Cardiac muscle cell (in vitro differentiated cells and primary cell): Measurements from ENCODE around the gene DDX28. TPM values are rescaled to one million over a fixed set of nuclear protein-coding genes. Genes with fewer than 3 reads are reported as not detected.
"Not testable (repeated sequence)": the region's sequence is repeated elsewhere in the genome, so short reads cannot be mapped to it uniquely, and the experiment has no call there.

Experiments
- DNase-seq, 2 donors: peaks; one replicate each; pipeline versions ENCODE4 v3.0.0 to v3.0.0-alpha.2; 2010 to 2017; ENCODE audit warnings: low read depth in 1 of 2, low spot score in 1 of 2
- H3K27ac ChIP-seq: fragments of 200-600 bp; sonication (generic); 2 replicates; pipeline ENCODE4 v1.5.1; 2016
- H3K27me3 ChIP-seq: fragments of 200-600 bp; sonication (generic); 2 replicates; pipeline ENCODE4 v1.6.0; 2016; ENCODE audit warnings: control low read depth
- H3K36me3 ChIP-seq: fragments of 200-600 bp; sonication (generic); 2 replicates; pipeline ENCODE4 v1.5.1; 2016; ENCODE audit warnings: control low read depth
- H3K4me1 ChIP-seq: fragments of 200-600 bp; sonication (generic); 2 replicates; pipeline ENCODE4 v1.8.1; 2017; ENCODE audit warnings: low read depth, mild to moderate bottlenecking, mixed run types
- H3K4me3 ChIP-seq: fragments of 200-600 bp; sonication (generic); 2 replicates; pipeline ENCODE4 v1.5.1; 2016; ENCODE audit warnings: mild to moderate bottlenecking
- H3K9me3 ChIP-seq: fragments of 200-600 bp; sonication (generic); 2 replicates; pipeline ENCODE4 v1.5.1; 2017; ENCODE audit warnings: low read depth, mild to moderate bottlenecking, control low read depth
- polyA plus RNA-seq: library from polyadenylated mRNA; unstranded; fragments of >200 nt; fragmentation: Nextera tagmentation; extraction: Ambion mirVana; gene quantifications from 2 replicates; pipeline ENCODE4 v1.2.1, GENCODE V29; 2016
- total RNA-seq: library from RNA; depleted of rRNA; stranded (reverse); fragments of >200 nt; gene quantifications from 2 replicates; pipeline ENCODE4 v1.2.3, GENCODE V29; 2016
- TF ChIP-seq, protein P1 (sequence below): IDR thresholded peaks from 2 replicates; pipeline ENCODE4 v1.5.1; 2012; ENCODE audit warnings: low read depth, mild to moderate bottlenecking, low read length

DDX28 gene
- total and polyA plus RNA-seq, 2 experiments from 2014 or later: 15.3 to 20.1 TPM

GRCh38 chr16:67996666-67997065, 26.4 kb downstream of the DDX28 start:
- Histone ChIP-seq H3K9me3 (no peaks in the 10 kb centered on the region), H3K4me3 (no peak overlapping the region), H3K36me3 (no peaks in the 10 kb centered on the region), H3K4me1 (no peaks in the 10 kb centered on the region), H3K27me3 (peaks cover 9% of the 10 kb centered on the region), H3K27ac (no peak overlapping the region)
- TF ChIP-seq, protein P1, sequence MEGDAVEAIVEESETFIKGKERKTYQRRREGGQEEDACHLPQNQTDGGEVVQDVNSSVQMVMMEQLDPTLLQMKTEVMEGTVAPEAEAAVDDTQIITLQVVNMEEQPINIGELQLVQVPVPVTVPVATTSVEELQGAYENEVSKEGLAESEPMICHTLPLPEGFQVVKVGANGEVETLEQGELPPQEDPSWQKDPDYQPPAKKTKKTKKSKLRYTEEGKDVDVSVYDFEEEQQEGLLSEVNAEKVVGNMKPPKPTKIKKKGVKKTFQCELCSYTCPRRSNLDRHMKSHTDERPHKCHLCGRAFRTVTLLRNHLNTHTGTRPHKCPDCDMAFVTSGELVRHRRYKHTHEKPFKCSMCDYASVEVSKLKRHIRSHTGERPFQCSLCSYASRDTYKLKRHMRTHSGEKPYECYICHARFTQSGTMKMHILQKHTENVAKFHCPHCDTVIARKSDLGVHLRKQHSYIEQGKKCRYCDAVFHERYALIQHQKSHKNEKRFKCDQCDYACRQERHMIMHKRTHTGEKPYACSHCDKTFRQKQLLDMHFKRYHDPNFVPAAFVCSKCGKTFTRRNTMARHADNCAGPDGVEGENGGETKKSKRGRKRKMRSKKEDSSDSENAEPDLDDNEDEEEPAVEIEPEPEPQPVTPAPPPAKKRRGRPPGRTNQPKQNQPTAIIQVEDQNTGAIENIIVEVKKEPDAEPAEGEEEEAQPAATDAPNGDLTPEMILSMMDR: no peak
- DNase-seq: no peak

DNA sequence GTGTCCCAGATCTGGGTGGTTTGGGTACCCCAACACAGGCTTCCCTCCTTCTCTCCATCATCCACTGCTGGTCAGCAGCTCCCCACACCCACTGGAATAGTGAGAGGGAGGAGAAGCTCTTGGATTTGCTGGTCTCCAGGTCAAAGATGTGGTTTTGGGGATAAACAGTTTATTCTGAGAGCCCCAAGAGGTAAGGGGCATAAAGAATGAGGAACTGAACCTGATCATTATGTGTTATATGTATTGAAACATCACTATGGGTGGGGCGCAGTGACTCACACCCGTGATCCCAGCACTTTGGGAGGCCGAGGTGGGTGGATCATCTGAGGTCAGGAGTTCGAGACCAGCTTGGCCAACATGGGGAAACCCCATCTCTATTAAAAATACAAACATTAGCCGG, 27.6 kb downstream of the DDX28 start:
- Histone ChIP-seq H3K27me3 (peaks cover 11% of the 10 kb centered on the region), H3K4me1 (no peaks in the 10 kb centered on the region), H3K4me3 (no peak overlapping the region), H3K36me3 (no peaks in the 10 kb centered on the region), H3K27ac (no peak overlapping the region), H3K9me3 (no peaks in the 10 kb centered on the region)
- DNase-seq: no peak
- TF ChIP-seq, protein P1: no peak

- H3K27ac ChIP-seq, H3K4me1 ChIP-seq, H3K9me3 ChIP-seq, H3K36me3 ChIP-seq, H3K4me3 ChIP-seq, DNase-seq: not testable (repeated sequence)
- H3K27me3 ChIP-seq: peaks cover 11% of the 10 kb centered on the region
Observed at GRCh38 chr16:67994040-67994408, 29.0 kb downstream of the DDX28 start.

GRCh38 chr16:67993207-67994039, 29.6 kb downstream of the DDX28 start:
- peak; percentile 79 to 81 for DNase-seq
- no peaks in the 10 kb centered on the region for H3K9me3 ChIP-seq
- no peaks in the 10 kb centered on the region for H3K4me1 ChIP-seq
- TF ChIP-seq, protein P1: peak; percentile 91
- no peak overlapping the region for H3K27ac ChIP-seq
- peaks cover 11% of the 10 kb centered on the region for H3K27me3 ChIP-seq
- no peak overlapping the region for H3K4me3 ChIP-seq
- H3K36me3 ChIP-seq: no peaks in the 10 kb centered on the region

GRCh38 chr16:67992661-67993206, 30.3 kb downstream of the DDX28 start:
- DNase-seq: no peak
- H3K27ac ChIP-seq: no peak overlapping the region
- H3K4me1 ChIP-seq: no peaks in the 10 kb centered on the region
- H3K4me3 ChIP-seq: no peak overlapping the region
- H3K9me3 ChIP-seq: no peaks in the 10 kb centered on the region
- H3K27me3 ChIP-seq: peaks cover 11% of the 10 kb centered on the region
- TF ChIP-seq, protein P1: no peak
- no peaks in the 10 kb centered on the region for H3K36me3 ChIP-seq

DNA sequence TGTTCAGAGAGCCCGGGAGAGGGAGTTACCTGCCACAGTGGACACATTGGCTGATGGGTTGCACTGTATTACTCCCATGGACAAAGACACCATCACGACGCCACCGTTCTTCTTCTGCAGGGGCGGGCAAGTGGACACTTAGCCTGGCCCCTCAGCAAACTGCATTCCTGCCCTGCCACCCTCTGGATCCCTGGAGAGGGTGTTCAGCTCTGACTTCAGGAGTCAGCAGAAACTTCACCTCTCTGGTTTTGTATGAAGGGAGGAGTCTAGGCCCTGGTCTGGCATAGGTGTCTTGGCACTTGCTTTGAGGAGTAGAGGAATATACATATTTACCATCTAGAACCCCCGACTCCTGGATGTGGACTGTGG, 33.0 kb downstream of the DDX28 start:
- TF ChIP-seq, protein P1: no peak
- no peak overlapping the region for H3K27ac ChIP-seq
- H3K4me3 ChIP-seq: no peak overlapping the region
- no peaks in the 10 kb centered on the region for H3K9me3 ChIP-seq
- peaks cover 11% of the 10 kb centered on the region for H3K27me3 ChIP-seq
- peaks cover 8% of the 10 kb centered on the region for H3K4me1 ChIP-seq
- no peak for DNase-seq
- no peaks in the 10 kb centered on the region for H3K36me3 ChIP-seq
